ENCODE data around the gene TXNL4A.
A peak's percentile ranks its signal among the peaks of the same experiment; 100 is the strongest.

The TXNL4A gene

GRCh38 chr18:79951545-79952455 is 36.6 kb downstream of the TXNL4A start, which contains the start of gene SLC66A2:
SLC66A2 (minus strand) TSS chr18:79951653; CDS start chr18:79950926, 727 bp downstream.
- H3K4me3 ChIP-seq (ENCODE audit: low read length), result peak within 1 kb of the TSS; percentile 75
- H3K4me1 ChIP-seq (ENCODE audit: low read length), result no peaks in the 10 kb centered on the region
- no peak within 1 kb of the TSS for H3K27ac ChIP-seq (ENCODE audit: low read length)
- peaks cover 17% of the 10 kb centered on the region; the same call in 1 of the 2 replicates for H3K79me2 ChIP-seq (ENCODE audit: low read length)
- no peaks in the 10 kb centered on the region for H3K27me3 ChIP-seq (replicated peaks; ENCODE audit: insufficient read depth, low read length)
- peak within 1 kb of the TSS; percentile 81 for H2AFZ ChIP-seq (ENCODE audit: low read length)
- no peaks in the 10 kb centered on the region for H3K9me2 ChIP-seq (replicated peaks; ENCODE audit: insufficient read depth, low read length)
- H3K4me2 ChIP-seq (ENCODE audit: low read depth, low read length), result peak within 1 kb of the TSS; percentile 99
- H3K36me3 ChIP-seq (replicated peaks; ENCODE audit: insufficient read depth, low read length), result no peaks in the 10 kb centered on the region
- TF ChIP-seq CTCF (IDR thresholded peaks at IDR 0.05; ENCODE audit: low read length), result no peak
- TF ChIP-seq EZH2phosphoT487 (IDR thresholded peaks at IDR 0.05; ENCODE audit: low read length), result no peak
- TF ChIP-seq EZH2 (optimal IDR thresholded peaks at IDR 0.05; ENCODE audit: low read depth, low read length), result no peak
- no peaks in the 10 kb centered on the region for H3F3A ChIP-seq (ENCODE audit: insufficient read depth, low read length)
- H3K9me3 ChIP-seq (replicated peaks; ENCODE audit: insufficient read depth, low read length), result no peaks in the 10 kb centered on the region
- peak; percentile 87 for DNase-seq
- no peaks in the 10 kb centered on the region for H4K20me1 ChIP-seq (ENCODE audit: insufficient read depth, low read length)
- H3K9ac ChIP-seq (ENCODE audit: low read length), result peak within 1 kb of the TSS; percentile 68

GRCh38 chr18:79950515-79951341 is 37.6 kb downstream of the TXNL4A start:
- Histone ChIP-seq H3K27ac (ENCODE audit: low read length) (no peak overlapping the region), H3K9ac (ENCODE audit: low read length) (peak overlapping the region; percentile 68), H3K27me3 (replicated peaks; ENCODE audit: insufficient read depth, low read length) (no peaks in the 10 kb centered on the region), H3K79me2 (ENCODE audit: low read length) (peaks cover 17% of the 10 kb centered on the region; the same call in 1 of the 2 replicates), H2AFZ (ENCODE audit: low read length) (peak overlapping the region; percentile 27; the same call in 1 of the 2 replicates), H3K36me3 (replicated peaks; ENCODE audit: insufficient read depth, low read length) (no peaks in the 10 kb centered on the region), H3K9me3 (replicated peaks; ENCODE audit: insufficient read depth, low read length) (no peaks in the 10 kb centered on the region), H4K20me1 (ENCODE audit: insufficient read depth, low read length) (no peaks in the 10 kb centered on the region), H3K4me1 (ENCODE audit: low read length) (no peaks in the 10 kb centered on the region), H3K9me2 (replicated peaks; ENCODE audit: insufficient read depth, low read length) (no peaks in the 10 kb centered on the region), H3K4me3 (ENCODE audit: low read length) (peak overlapping the region; percentile 75), H3F3A (ENCODE audit: insufficient read depth, low read length) (no peaks in the 10 kb centered on the region), H3K4me2 (ENCODE audit: low read depth, low read length) (peak overlapping the region; percentile 66)
- DNase-seq, result no peak
- no peak for TF ChIP-seq EZH2phosphoT487 (IDR thresholded peaks at IDR 0.05; ENCODE audit: low read length)
- no peak for TF ChIP-seq CTCF (IDR thresholded peaks at IDR 0.05; ENCODE audit: low read length)
- no peak for TF ChIP-seq EZH2 (optimal IDR thresholded peaks at IDR 0.05; ENCODE audit: low read depth, low read length)

GRCh38 chr18:79949697-79950487 is 38.5 kb downstream of the TXNL4A start:
- no peaks in the 10 kb centered on the region for H3K9me2 ChIP-seq (replicated peaks; ENCODE audit: insufficient read depth, low read length)
- no peak overlapping the region for H2AFZ ChIP-seq (ENCODE audit: low read length)
- no peaks in the 10 kb centered on the region for H3F3A ChIP-seq (ENCODE audit: insufficient read depth, low read length)
- no peaks in the 10 kb centered on the region for H4K20me1 ChIP-seq (ENCODE audit: insufficient read depth, low read length)
- no peak overlapping the region for H3K27ac ChIP-seq (ENCODE audit: low read length)
- no peaks in the 10 kb centered on the region for H3K9me3 ChIP-seq (replicated peaks; ENCODE audit: insufficient read depth, low read length)
- H3K27me3 ChIP-seq (replicated peaks; ENCODE audit: insufficient read depth, low read length), result no peaks in the 10 kb centered on the region
- no peak overlapping the region; the same call in 1 of the 2 replicates for H3K4me3 ChIP-seq (ENCODE audit: low read length)
- no peak for DNase-seq
- no peaks in the 10 kb centered on the region for H3K4me1 ChIP-seq (ENCODE audit: low read length)
- H3K36me3 ChIP-seq (replicated peaks; ENCODE audit: insufficient read depth, low read length), result no peaks in the 10 kb centered on the region
- peak overlapping the region; percentile 66; the same call in 1 of the 2 replicates for H3K4me2 ChIP-seq (ENCODE audit: low read depth, low read length)
- peaks cover 17% of the 10 kb centered on the region; the same call in 1 of the 2 replicates for H3K79me2 ChIP-seq (ENCODE audit: low read length)
- no peak overlapping the region for H3K9ac ChIP-seq (ENCODE audit: low read length)
- no peak for TF ChIP-seq EZH2 (optimal IDR thresholded peaks at IDR 0.05; ENCODE audit: low read depth, low read length)
- no peak for TF ChIP-seq EZH2phosphoT487 (IDR thresholded peaks at IDR 0.05; ENCODE audit: low read length)
- no peak for TF ChIP-seq CTCF (IDR thresholded peaks at IDR 0.05; ENCODE audit: low read length)
